Stimulated activated CD4-positive, alpha-beta T cell treated with anti-CD3 and anti-CD28 coated beads, Interleukin-4, amount 100 ng/mL, for 24 hours (primary cell): ENCODE data around the gene ANKRD49.

Experiments
- DNase-seq: peaks from one replicate; pipeline ENCODE4 v3.0.0-alpha.2; 2020

The ANKRD49 gene

GRCh38 chr11:94545264-94546161 is 51.7 kb downstream of the ANKRD49 start:
- DNase-seq = no peak

- no peak for DNase-seq
These were observed 52.3 kb downstream of the ANKRD49 start for GRCh38 chr11:94546162-94546470.

GRCh38 chr11:94546886-94547285 is 53.1 kb downstream of the ANKRD49 start:
- no peak for DNase-seq

- no peak for DNase-seq
These were observed 55.4 kb downstream of the ANKRD49 start for GRCh38 chr11:94549146-94549545.
